VCaP (cell line): ENCODE results near the gene SIRPB2.

Experiments
- H3K27ac ChIP-seq: fragments of 450-650 bp; 2 replicates; pipeline ENCODE4 v1.5.1; 2017
- CTCF ChIP-seq: fragments of 450-650 bp; conservative IDR thresholded peaks from 2 replicates; pipeline ENCODE4 v1.5.1; 2017; ENCODE audit warnings: mild to moderate bottlenecking, moderate library complexity

The SIRPB2 gene

GRCh38 chr20:1463971-1464570, 27.1 kb downstream of the SIRPB2 start:
- no peak overlapping the region for H3K27ac ChIP-seq
- no peak for TF ChIP-seq CTCF

- H3K27ac ChIP-seq, result no peak overlapping the region
- TF ChIP-seq CTCF, result no peak
Observed at GRCh38 chr20:1462834-1463233, 28.4 kb downstream of the SIRPB2 start.

GRCh38 chr20:1462001-1462400, 29.2 kb downstream of the SIRPB2 start:
- no peak overlapping the region for H3K27ac ChIP-seq
- no peak for TF ChIP-seq CTCF

- TF ChIP-seq CTCF, result no peak
- H3K27ac ChIP-seq, result no peak overlapping the region
Observed at GRCh38 chr20:1460275-1460674, 30.9 kb downstream of the SIRPB2 start.

- no peak for TF ChIP-seq CTCF
- no peak overlapping the region for H3K27ac ChIP-seq
Observed at GRCh38 chr20:1457992-1458391, 33.2 kb downstream of the SIRPB2 start.

GRCh38 chr20:1456300-1456699, 34.9 kb downstream of the SIRPB2 start:
- H3K27ac ChIP-seq, result no peak overlapping the region
- no peak for TF ChIP-seq CTCF

GRCh38 chr20:1450926-1451491, 40.2 kb downstream of the SIRPB2 start:
- no peak overlapping the region for H3K27ac ChIP-seq

More at GRCh38 chr20:1450926-1451491, 40.2 kb downstream of the SIRPB2 start:
- no peak for TF ChIP-seq CTCF
